ENCODE measurements around the gene PCDHA1.
A peak's percentile ranks its signal among the peaks of the same experiment; 100 is the strongest.

Gene PCDHA1

DNA sequence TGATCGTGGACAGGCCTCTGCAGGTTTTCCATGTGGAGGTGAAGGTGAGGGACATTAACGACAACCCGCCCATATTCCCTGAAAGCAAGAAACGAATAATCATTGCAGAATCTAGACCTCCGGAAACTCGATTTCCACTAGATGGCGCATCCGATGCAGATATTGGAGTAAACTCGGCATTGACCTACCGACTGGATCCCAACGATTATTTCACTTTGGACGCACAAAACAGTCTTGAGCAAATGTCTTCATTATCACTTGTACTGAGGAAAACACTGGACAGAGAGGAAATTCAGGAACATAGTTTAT, 96.6 kb downstream of the PCDHA1 start:
- peak; percentile 10 for DNase-seq (ENCODE audit: low spot score)
- TF ChIP-seq, protein P1, sequence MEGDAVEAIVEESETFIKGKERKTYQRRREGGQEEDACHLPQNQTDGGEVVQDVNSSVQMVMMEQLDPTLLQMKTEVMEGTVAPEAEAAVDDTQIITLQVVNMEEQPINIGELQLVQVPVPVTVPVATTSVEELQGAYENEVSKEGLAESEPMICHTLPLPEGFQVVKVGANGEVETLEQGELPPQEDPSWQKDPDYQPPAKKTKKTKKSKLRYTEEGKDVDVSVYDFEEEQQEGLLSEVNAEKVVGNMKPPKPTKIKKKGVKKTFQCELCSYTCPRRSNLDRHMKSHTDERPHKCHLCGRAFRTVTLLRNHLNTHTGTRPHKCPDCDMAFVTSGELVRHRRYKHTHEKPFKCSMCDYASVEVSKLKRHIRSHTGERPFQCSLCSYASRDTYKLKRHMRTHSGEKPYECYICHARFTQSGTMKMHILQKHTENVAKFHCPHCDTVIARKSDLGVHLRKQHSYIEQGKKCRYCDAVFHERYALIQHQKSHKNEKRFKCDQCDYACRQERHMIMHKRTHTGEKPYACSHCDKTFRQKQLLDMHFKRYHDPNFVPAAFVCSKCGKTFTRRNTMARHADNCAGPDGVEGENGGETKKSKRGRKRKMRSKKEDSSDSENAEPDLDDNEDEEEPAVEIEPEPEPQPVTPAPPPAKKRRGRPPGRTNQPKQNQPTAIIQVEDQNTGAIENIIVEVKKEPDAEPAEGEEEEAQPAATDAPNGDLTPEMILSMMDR (IDR thresholded peaks at IDR 0.05; ENCODE audit: extremely low read depth, insufficient read depth, missing control alignments) = no peak
- in situ Hi-C loops (cut with MboI; ENCODE audit: low pct_unique_long_range_greater_than_20kb, low sequenced_read_pairs, unreplicated experiment) = no loop called here

DNA sequence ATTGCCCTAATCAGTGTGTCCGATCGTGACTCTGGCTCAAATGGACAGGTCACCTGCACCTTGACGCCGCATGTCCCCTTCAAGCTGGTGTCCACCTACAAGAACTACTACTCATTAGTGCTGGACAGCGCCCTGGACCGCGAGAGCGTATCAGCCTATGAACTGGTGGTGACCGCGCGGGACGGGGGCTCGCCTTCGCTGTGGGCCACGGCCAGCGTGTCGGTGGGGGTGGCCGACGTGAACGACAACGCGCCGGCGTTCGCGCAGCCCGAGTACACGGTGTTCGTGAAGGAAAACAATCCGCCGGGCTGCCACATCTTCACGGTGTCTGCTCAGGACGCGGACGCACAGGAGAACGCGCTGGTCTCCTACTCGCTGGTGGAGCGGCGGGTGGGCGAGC, 97.4 kb downstream of the PCDHA1 start:
- TF ChIP-seq, protein P1 (IDR thresholded peaks at IDR 0.05; ENCODE audit: extremely low read depth, insufficient read depth, missing control alignments) = no peak
- in situ Hi-C loops (cut with MboI; ENCODE audit: low pct_unique_long_range_greater_than_20kb, low sequenced_read_pairs, unreplicated experiment) = no loop called here
- peak; percentile 7 for DNase-seq (ENCODE audit: low spot score)

DNA sequence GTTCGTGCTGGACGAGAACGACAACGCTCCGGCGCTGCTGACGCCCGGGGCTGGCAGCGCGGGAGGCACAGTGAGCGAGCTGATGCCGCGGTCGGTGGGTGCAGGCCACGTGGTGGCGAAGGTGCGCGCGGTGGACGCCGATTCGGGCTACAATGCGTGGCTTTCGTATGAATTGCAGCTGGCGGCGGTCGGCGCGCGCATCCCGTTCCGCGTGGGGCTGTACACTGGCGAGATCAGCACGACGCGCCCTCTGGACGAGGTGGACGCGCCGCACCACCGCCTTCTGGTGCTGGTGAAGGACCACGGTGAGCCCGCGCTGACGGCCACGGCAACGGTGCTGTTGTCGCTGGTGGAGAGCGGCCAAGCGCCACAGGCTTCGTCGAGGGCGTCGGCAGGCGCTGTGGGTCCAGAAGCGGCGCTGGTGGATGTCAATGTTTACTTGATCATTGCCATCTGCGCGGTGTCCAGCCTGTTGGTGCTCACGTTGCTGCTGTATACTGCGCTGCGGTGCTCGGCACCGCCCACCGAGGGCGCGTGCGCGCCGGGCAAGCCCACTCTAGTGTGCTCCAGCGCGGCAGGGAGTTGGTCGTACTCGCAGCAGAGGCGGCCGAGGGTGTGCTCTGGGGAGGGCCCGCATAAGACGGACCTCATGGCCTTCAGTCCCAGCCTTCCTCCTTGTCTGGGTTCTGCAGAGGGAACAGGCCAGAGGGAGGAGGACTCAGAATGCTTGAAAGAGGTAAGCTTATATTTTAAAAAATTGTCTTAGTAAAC, 98.2 kb downstream of the PCDHA1 start:
- TF ChIP-seq, protein P1 (IDR thresholded peaks at IDR 0.05; ENCODE audit: extremely low read depth, insufficient read depth, missing control alignments) = no peak
- in situ Hi-C loops (cut with MboI; ENCODE audit: low pct_unique_long_range_greater_than_20kb, low sequenced_read_pairs, unreplicated experiment) = no loop called here
- peak; percentile 5 for DNase-seq (ENCODE audit: low spot score)

DNA sequence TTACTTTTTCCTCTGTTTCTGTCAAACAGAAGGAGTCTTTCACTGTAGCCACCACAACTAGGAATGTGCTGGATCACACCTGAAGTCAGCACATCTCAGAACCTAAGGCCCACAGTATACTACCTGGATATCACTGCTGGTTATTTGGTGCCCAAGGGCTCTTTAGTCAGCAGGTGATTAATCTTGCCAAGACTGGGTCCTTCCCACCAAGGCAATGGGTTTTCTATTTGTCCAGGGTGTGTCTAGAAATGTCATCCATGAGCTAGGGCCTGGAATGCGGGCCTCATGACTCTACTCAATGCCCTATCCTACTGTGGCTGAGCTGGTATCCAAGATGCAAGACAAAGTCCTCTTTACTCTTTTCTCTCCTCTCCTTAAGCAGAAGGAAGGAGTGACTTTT, 130.4 kb downstream of the PCDHA1 start:
- in situ Hi-C loops (cut with MboI; ENCODE audit: low pct_unique_long_range_greater_than_20kb, low sequenced_read_pairs, unreplicated experiment) = no loop called here
- no peak for DNase-seq (ENCODE audit: low spot score)
- TF ChIP-seq, protein P1 (IDR thresholded peaks at IDR 0.05; ENCODE audit: extremely low read depth, insufficient read depth, missing control alignments) = no peak

DNA sequence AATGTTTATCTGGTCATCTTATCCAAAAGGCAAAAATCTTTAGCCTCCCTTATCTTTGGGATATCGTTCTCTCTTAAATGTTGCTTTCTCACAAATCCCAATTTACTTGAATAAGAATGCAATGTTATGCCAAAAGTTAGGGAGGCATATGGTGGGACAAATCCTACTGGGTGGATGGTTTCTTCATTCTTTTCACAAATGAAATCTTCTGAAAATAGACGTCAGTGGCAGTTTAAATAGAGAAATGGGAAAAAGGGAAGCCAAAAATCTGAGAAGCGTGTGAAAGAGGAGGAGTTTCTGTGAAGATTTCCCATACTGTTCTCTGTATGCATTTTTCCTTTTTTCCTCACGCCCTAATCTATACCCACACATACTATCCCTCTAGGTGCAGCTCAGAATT, 137.7 kb downstream of the PCDHA1 start:
- DNase-seq (ENCODE audit: low spot score) = no peak
- in situ Hi-C loops (cut with MboI; ENCODE audit: low pct_unique_long_range_greater_than_20kb, low sequenced_read_pairs, unreplicated experiment) = no loop called here
- TF ChIP-seq, protein P1 (IDR thresholded peaks at IDR 0.05; ENCODE audit: extremely low read depth, insufficient read depth, missing control alignments) = no peak

DNA sequence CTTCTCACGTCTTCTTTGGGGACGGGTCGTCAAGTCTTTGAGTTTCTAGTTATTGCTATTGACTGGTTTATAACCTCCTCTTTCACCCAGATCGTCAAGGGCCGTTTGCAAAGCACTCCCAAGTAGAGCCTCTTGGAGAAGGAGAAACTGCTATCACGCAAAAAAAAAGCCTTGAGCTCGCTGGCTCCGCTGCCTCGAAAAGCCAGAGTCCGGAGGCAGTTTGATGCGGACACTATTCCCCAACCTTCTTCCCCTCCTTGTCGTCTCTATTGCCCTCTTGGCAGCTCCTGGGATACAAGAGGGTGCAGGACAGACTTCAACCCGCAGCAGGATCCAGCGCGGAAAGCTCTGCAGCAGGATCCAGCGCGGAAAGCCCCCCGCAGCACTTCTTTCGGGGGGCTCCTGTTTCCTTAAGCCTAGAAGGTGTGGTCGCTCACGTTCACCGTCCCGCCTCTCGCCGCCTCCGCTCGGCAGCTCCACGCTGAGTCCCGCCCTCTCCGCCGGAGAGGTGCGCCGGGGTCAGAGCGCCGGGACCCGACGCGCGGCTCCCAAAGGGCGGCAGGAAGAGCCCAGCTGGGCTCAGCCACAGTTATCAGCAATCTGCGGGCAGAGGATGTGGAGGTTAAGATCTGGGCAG, 140.0 kb downstream of the PCDHA1 start, which contains the start of gene PCDHAC1:
TSS of gene PCDHAC1 (plus strand) at position 494 of the 637 bp plus-strand sequence. CDS start 594 bp downstream, outside the sequence.
- in situ Hi-C loops (cut with MboI; ENCODE audit: low pct_unique_long_range_greater_than_20kb, low sequenced_read_pairs, unreplicated experiment) = no loop called here
- TF ChIP-seq, protein P1 (IDR thresholded peaks at IDR 0.05; ENCODE audit: extremely low read depth, insufficient read depth, missing control alignments) = no peak
- DNase-seq (ENCODE audit: low spot score) = no peak

Measured in GM13977 (cell line).